HEK293 (cell line): Measurements from ENCODE around the gene KDM4B.

Experiments
- CTCF ChIA-PET: fragments of 350-600 bp; formaldehyde crosslinking; extraction: SDS; loops from one replicate; lab custom pipeline; 2021; ENCODE audit warnings: antibody characterized with exemption; lab: Yijun Ruan, JAX
- POLR2A ChIA-PET: fragments of 300-600 bp; formaldehyde crosslinking; extraction: SDS; loops from one replicate; lab custom pipeline; 2020; ENCODE audit warnings: antibody characterized with exemption, inconsistent platforms; lab: Yijun Ruan, JAX
- H3K27ac ChIP-seq: fragments of 200-500 bp; sonication (Bioruptor generic); 2 replicates; pipeline ENCODE4 v1.5.1; 2014; ENCODE audit warnings: low read depth, low read length, control low read depth, inconsistent platforms; ENCODE audit errors: extremely low read depth
- H3K36me3 ChIP-seq, 2 experiments: fragments of 200-500 bp in 1 of 2; sonication (Bioruptor generic) in 1 of 2; 1 replicate in 1 of 2; 2 replicates in 1 of 2; pipeline ENCODE4 v1.5.1; 2014 to 2017; ENCODE audit warnings: inconsistent platforms in 2 of 2, low read length in 2 of 2; ENCODE audit not compliant: control insufficient read depth in 2 of 2, insufficient read depth in 1 of 2
- H3K4me1 ChIP-seq: fragments of 200-500 bp; sonication (Bioruptor generic); 2 replicates; pipeline ENCODE4 v1.5.1; 2014; ENCODE audit warnings: mild to moderate bottlenecking, low read length, inconsistent platforms; ENCODE audit not compliant: control insufficient read depth, insufficient read depth
- H3K4me3 ChIP-seq: 2 replicates; pipeline ENCODE4 v1.5.1; 2011; ENCODE audit warnings: low read depth, mild to moderate bottlenecking, control low read depth, low read length, moderate library complexity
- H3K9me3 ChIP-seq: fragments of 200-500 bp; sonication (Bioruptor generic); 2 replicates; pipeline ENCODE4 v1.5.1; 2014; ENCODE audit warnings: low read depth, low read length, inconsistent platforms; ENCODE audit not compliant: control insufficient read depth, insufficient read depth
- REST ChIP-seq: fragments of 450-650 bp; formaldehyde crosslinking; IDR thresholded peaks from 2 replicates; pipeline ENCODE4 v1.5.1; 2016; ENCODE audit warnings: missing biosample characterization, missing genetic modification characterization
- SP7 ChIP-seq: fragments of 450-650 bp; formaldehyde crosslinking; IDR thresholded peaks from 2 replicates; pipeline ENCODE4 v1.5.1; 2016; ENCODE audit warnings: missing biosample characterization, missing genetic modification characterization
- TRIM28 ChIP-seq: IDR thresholded peaks from 2 replicates; pipeline ENCODE4 v1.6.1; 2011; ENCODE audit warnings: low read length, control low read depth, borderline replicate concordance
- YY1 ChIP-seq: fragments of 450-650 bp; formaldehyde crosslinking; IDR thresholded peaks from 2 replicates; pipeline ENCODE4 v1.5.1; 2018; ENCODE audit warnings: missing biosample characterization, missing genetic modification characterization
- ZBTB44 ChIP-seq: fragments of 450-650 bp; IDR thresholded peaks from 2 replicates; pipeline ENCODE4 v1.5.1; 2018; ENCODE audit warnings: missing biosample characterization, mild to moderate bottlenecking, missing genetic modification characterization
- ZIC2 ChIP-seq: fragments of 450-650 bp; formaldehyde crosslinking; IDR thresholded peaks from 2 replicates; pipeline ENCODE4 v1.5.1; 2016; ENCODE audit warnings: missing biosample characterization, missing genetic modification characterization
- ZNF175 ChIP-seq: fragments of 450-650 bp; formaldehyde crosslinking; IDR thresholded peaks from 2 replicates; pipeline ENCODE4 v1.5.1; 2016; ENCODE audit warnings: missing biosample characterization, missing genetic modification characterization
- ZNF211 ChIP-seq: fragments of 450-650 bp; formaldehyde crosslinking; IDR thresholded peaks from 2 replicates; pipeline ENCODE4 v1.5.1; 2016; ENCODE audit warnings: low read depth, missing biosample characterization, missing genetic modification characterization
- ZNF24 ChIP-seq: fragments of 450-650 bp; formaldehyde crosslinking; IDR thresholded peaks from 2 replicates; pipeline ENCODE4 v1.5.1; 2016; ENCODE audit warnings: missing biosample characterization, missing genetic modification characterization
- ZNF280D ChIP-seq: fragments of 450-650 bp; formaldehyde crosslinking; IDR thresholded peaks from 2 replicates; pipeline ENCODE4 v1.5.1; 2016; ENCODE audit warnings: missing biosample characterization, missing genetic modification characterization
- ZNF416 ChIP-seq: fragments of 450-650 bp; formaldehyde crosslinking; IDR thresholded peaks from 2 replicates; pipeline ENCODE4 v1.5.1; 2016; ENCODE audit warnings: missing biosample characterization, missing genetic modification characterization
- ZNF510 ChIP-seq: fragments of 450-650 bp; formaldehyde crosslinking; IDR thresholded peaks from 2 replicates; pipeline ENCODE4 v1.5.1; 2018; ENCODE audit warnings: mild to moderate bottlenecking, missing genetic modification characterization, missing biosample characterization; ENCODE audit not compliant: insufficient replicate concordance
- ZNF513 ChIP-seq: fragments of 450-650 bp; IDR thresholded peaks from 2 replicates; pipeline ENCODE4 v1.5.1; 2018; ENCODE audit warnings: missing biosample characterization, missing genetic modification characterization
- ZNF514 ChIP-seq: fragments of 450-650 bp; formaldehyde crosslinking; IDR thresholded peaks from 2 replicates; pipeline ENCODE4 v1.5.1; 2016; ENCODE audit warnings: missing biosample characterization, missing genetic modification characterization
- ZNF558 ChIP-seq: fragments of 450-650 bp; formaldehyde crosslinking; IDR thresholded peaks from 2 replicates; pipeline ENCODE4 v1.5.1; 2016; ENCODE audit warnings: missing biosample characterization, missing genetic modification characterization
- ZNF624 ChIP-seq: fragments of 450-650 bp; formaldehyde crosslinking; IDR thresholded peaks from 2 replicates; pipeline ENCODE4 v1.5.1; 2017; ENCODE audit warnings: missing biosample characterization, missing genetic modification characterization
- ZNF645 ChIP-seq: fragments of 450-650 bp; formaldehyde crosslinking; IDR thresholded peaks from 2 replicates; pipeline ENCODE4; 2016; ENCODE audit warnings: missing biosample characterization, missing genetic modification characterization
- ZNF660 ChIP-seq: fragments of 450-650 bp; IDR thresholded peaks from 2 replicates; pipeline ENCODE4 v1.5.1; 2018; ENCODE audit warnings: missing biosample characterization, mild to moderate bottlenecking, missing genetic modification characterization
- ZNF76 ChIP-seq: fragments of 450-650 bp; formaldehyde crosslinking; IDR thresholded peaks from 2 replicates; pipeline ENCODE4; 2016; ENCODE audit warnings: low read depth, missing biosample characterization, missing genetic modification characterization, borderline replicate concordance

Gene KDM4B

GRCh38 chr19:5070930-5071329 is 102.0 kb downstream of the KDM4B start (continued):
- TF ChIP-seq ZNF280D (no peak), ZNF76 (tag by site-specific recombination) (no peak), REST (tag by site-specific recombination) (no peak)

GRCh38 chr19:5071579-5071978 is 102.7 kb downstream of the KDM4B start:
- no peak overlapping the region for H3K4me3 ChIP-seq
- TF ChIP-seq REST (tag by site-specific recombination) (no peak), ZNF660 (tag by site-specific recombination) (no peak), ZIC2 (peak; percentile 90)
- H3K27ac ChIP-seq, result no peak overlapping the region
- H3K36me3 ChIP-seq, result peaks cover 0 to 20% of the 10 kb centered on the region in 2 experiments; a peak in 2 of 3 replicates
- POLR2A ChIA-PET, result no interaction called here
- no peaks in the 10 kb centered on the region for H3K4me1 ChIP-seq
- CTCF ChIA-PET, result interaction anchor here (0.6 kb wide), 1 partner anchor 38 kb away, joined by 3 read pairs; no protein-coding TSS in a partner anchor
- H3K9me3 ChIP-seq, result no peaks in the 10 kb centered on the region

GRCh38 chr19:5072115-5072514 is 103.2 kb downstream of the KDM4B start:
- POLR2A ChIA-PET, result no interaction called here
- Histone ChIP-seq H3K27ac (no peak overlapping the region), H3K4me1 (no peaks in the 10 kb centered on the region), H3K4me3 (no peak overlapping the region), H3K9me3 (no peaks in the 10 kb centered on the region), H3K36me3 (peaks cover 0 to 25% of the 10 kb centered on the region in 2 experiments; a peak in 2 of 3 replicates)
- CTCF ChIA-PET, result no interaction called here
- TF ChIP-seq ZNF514 (tag by site-specific recombination), result no peak
- TF ChIP-seq ZNF645 (tag by site-specific recombination), result no peak
- TF ChIP-seq ZNF24, result no peak
- no peak for TF ChIP-seq SP7 (tag by site-specific recombination)
- TF ChIP-seq ZNF513 (tag by site-specific recombination), result no peak
- no peak for TF ChIP-seq ZNF175 (tag by site-specific recombination)
- TF ChIP-seq YY1 (tag by site-specific recombination), result no peak
- TF ChIP-seq TRIM28, result no peak
- TF ChIP-seq ZNF624, result no peak
- no peak for TF ChIP-seq ZBTB44 (tag by site-specific recombination)
- TF ChIP-seq ZNF558 (tag by site-specific recombination), result no peak
- no peak for TF ChIP-seq ZNF211 (tag by site-specific recombination)
- TF ChIP-seq ZNF416 (tag by site-specific recombination), result no peak
- TF ChIP-seq ZNF510 (tag by site-specific recombination), result no peak
